ENCODE data around the gene OCA2.

- TF ChIP-seq EP300 (IDR thresholded peaks at IDR 0.05; ENCODE audit: borderline replicate concordance in 1 of 2, low read depth in 2 of 2, low read length in 2 of 2) (no peak), CTCF (IDR thresholded peaks at IDR 0.05; ENCODE audit: control extremely low read depth in 1 of 3, insufficient read depth in 1 of 3, low read depth in 1 of 3, low read length in 3 of 3) (no peak), JUN (IDR thresholded peaks at IDR 0.05; ENCODE audit: low read depth, low read length) (no peak), SIRT6 (IDR thresholded peaks at IDR 0.05; ENCODE audit: low read length) (no peak), RAD21 (IDR thresholded peaks at IDR 0.05 in 1 of 2, conservative IDR thresholded peaks at IDR 0.05 in 1 of 2; ENCODE audit: low read depth in 2 of 2, low read length in 2 of 2) (no peak), RFX5 (IDR thresholded peaks at IDR 0.05; ENCODE audit: borderline replicate concordance, low read depth, low read length) (no peak), FOSL1 (IDR thresholded peaks at IDR 0.05; ENCODE audit: insufficient read depth, low read depth, low read length) (no peak), USF2 (IDR thresholded peaks at IDR 0.05; ENCODE audit: low read length) (no peak)
Measured at GRCh38 chr15:27831384-27832236, 267.5 kb downstream of the OCA2 start.

Data from H1 (cell line).